HG03280 (cell line): Measurements from ENCODE around the gene IGFN1.
"Not testable (repeated sequence)": the region's sequence is repeated elsewhere in the genome, so short reads cannot be mapped to it uniquely, and the experiment has no call there.

Source experiments
- ATAC-seq: cut with Tn5 transposase; IDR thresholded peaks from one replicate; pipeline ENCODE4 v1.9.1; 2021; ENCODE audit warnings: mild to moderate bottlenecking, moderate library complexity; ENCODE audit not compliant: unreplicated experiment

IGFN1 gene

DNA sequence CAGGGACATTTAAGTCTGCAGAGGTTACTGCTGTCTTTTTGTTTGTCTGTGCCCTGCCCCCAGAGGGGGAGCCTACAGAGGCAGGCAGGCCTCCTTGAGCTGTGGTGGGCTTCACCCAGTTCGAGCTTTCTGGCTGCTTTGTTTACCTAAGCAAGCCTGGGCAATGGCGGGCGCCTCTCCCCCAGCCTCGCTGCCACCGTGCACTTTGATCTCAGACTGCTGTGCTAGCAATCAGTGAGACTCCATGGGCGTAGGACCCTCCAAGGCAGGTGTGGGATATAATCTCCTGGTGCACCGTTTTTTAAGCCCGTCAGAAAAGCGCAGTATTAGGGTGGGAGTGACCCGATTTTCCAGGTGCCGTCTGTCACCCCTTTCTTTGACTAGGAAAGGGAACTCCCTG lies 49.0 kb downstream of the IGFN1 start:
- ATAC-seq = not testable (repeated sequence)

DNA sequence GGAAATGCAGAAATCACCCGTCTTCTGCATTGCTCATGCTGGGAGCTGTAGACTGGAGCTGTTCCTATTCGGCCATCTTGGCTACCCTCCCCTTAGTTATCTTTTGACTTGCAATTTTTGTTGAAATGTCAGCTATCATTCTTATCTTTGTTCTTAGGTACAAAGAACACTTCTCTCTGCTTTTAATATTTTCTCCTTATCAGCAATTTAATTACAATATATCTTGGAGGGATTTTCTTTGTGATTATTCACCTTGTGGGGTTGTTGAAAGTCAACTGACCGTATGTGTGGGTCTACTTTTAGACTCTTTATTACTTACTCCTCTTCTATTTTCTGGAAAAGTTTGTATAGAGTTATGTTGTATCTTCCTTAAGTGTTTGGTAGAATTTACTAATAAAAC lies 49.5 kb downstream of the IGFN1 start:
- no peak for ATAC-seq

DNA sequence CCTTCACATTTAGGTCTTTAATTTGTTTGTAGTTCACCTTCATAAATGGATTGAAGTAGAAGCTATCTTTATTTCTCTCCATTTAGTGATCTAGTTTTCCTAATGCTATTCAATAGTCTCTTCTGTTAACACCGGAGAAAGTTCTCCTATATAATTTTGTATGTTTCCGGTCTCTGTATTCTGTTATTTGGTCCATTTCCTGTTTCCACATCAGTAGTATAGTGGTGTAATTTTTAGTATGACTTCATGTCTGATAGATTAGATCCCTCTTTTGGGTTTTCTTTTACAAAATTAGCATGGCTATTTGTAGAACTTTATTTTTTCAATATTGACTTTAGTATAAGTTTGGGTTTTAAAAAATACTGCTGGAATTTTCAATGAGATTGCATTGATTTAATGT lies 51.1 kb downstream of the IGFN1 start:
- ATAC-seq = no peak

DNA sequence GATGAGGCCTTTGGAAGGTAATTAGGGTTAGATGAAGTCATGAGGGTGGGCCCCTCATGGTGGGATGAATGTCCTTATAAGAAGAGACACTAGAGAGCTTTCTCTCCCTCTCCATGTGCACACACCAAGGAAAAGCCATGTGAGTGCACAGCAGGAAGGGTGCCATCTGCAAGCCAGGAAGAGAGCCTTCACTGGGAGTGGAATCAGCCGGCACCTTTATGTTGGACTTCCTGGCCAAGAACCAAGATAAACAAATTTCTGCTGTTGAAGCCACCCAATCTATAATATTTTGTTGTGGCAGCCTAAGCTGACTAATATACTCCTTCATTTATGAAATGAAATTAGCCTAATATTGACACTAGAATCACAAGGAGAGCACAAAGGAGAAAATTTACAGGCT lies 54.5 kb downstream of the IGFN1 start:
- ATAC-seq = no peak

DNA sequence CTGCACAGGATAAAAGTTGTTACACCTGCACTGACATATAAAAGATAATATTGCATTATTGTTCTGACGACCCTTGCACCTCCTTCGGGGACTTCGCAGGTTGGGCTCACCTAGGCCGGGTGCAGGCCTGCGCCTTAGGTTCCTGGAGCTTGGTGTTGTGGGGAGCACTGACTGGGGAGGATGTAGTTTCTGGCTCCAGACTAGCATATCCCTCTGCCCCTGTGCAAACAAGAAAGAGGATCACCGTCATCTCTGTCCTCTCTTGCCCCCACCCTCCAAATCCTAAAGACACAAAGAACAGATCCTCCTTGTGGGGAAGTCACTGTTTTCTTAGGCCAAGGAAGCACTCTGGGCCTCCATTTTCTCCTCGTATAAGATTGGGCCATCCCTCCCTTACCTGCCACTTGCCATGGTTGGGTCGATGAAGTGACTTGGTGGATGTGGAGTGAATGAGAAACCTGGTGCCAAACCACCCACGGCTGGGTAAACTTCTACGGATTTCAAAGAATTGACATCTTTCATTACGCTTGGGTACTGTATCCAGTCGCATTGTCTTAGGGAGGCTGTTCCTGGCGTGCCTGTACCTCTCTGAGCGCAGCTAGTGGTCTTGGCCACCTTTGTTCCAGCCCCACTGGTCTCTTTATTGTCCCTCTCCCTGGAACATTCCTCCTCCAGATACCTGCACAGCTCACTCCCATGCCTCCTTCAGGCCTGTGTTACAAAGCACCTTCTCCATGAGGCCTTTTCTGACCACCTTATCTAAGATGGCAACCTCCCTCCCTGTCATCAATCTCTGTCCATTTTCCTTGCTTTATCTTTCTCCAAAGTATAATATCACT lies 58.3 kb downstream of the IGFN1 start:
- no peak for ATAC-seq

DNA sequence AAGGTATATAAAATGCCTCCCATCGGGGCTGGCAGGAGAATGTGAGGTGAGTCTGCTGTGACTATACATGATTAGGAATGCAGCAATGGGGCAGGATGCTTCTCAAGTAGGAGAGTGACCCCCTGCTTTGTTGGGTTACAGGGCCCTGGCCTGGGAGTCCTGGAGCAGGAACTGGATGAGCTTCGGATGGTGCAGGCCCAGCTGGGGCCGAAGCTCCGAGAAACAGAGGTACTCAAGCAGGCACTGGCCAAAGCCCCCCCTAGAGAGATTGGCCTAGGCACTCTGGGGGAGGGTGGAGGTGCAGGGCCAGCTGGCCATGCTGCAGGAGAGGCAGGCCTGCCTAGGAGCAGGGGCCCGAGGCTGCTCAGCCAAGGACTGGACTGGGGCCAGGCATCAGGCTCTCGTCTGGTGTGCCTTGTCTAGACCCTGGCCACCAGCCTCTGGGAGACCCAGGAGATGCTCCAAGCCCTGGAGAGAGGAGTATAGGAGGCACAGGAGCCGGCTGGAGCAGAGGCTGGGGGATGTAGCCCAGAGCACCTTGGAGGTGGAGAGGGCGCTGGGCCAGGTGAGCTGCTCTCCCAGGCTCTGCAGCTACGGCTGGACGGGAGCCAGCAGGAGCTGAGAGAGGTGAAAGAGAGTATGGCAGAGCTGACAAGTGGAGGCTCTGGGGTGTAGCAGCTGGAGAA lies 59.8 kb downstream of the IGFN1 start:
- no peak for ATAC-seq

DNA sequence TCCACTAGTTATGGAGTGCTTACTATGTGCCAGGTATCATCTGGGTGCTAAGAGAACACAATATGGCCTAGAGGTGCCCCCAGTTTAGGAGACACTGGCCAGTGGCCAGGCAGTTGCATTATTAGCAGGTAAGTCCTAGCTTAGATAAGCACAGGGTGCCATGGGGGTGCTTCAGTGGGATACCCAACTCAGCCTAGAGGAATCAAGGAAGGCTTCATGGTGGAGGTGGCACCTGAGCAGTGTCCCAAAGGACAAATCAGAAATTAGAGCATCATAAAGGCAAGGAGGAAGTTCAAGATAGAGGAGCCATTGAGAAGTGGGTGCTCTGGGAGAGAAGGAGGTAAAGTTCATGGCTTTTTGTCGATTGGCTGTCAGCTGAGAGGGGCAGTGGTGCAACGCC lies 60.8 kb downstream of the IGFN1 start:
- no peak for ATAC-seq

DNA sequence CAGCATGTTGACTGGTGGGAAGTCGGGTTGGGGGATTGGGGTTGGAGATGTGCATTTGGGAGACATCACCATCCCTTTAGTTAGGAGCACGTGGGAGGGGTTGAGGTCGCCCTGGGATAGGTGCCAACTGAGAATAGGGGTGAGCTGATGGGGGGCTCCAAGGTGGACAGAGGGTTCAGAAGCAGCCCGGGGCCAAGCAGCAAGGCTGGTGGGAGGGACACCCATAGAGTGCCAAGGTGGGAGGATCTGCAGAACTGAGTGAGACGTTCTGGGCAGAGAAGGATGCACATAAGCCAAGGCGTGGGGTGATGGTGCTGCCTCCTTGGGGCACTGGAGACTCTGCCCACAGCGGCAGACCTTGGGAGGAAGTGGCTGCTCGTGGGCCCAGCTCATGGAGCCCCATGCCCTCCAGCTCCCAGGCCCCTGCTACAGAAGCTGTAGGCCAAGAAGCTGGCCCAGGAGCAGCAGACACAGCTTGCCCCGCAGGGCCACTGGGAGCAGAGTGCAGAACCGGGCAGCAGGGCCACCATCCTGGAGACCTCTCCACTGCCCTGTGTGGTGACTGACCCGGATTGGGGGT lies 61.3 kb downstream of the IGFN1 start:
- ATAC-seq = no peak

DNA sequence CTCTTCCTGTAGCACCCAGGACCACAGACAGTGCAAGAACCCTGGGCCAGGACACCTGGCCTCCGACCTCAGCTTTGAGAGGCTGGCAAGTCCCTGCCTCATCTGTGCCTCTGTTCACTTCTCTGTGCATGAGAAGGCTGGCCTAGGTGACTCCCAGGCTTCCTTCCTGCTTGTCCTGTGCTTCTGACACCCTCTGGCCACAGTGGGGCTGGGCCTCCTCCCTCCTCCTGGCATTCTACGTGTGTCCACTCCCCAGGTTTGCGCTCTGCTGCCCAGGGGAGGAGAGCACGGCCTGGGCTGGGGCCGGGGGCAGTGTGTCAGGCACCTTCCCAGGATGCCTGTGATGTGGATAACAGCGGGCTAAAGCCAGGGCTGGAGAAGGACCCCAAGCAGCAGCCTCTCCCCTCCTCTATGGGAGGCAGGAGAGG lies 62.3 kb downstream of the IGFN1 start:
- no peak for ATAC-seq

DNA sequence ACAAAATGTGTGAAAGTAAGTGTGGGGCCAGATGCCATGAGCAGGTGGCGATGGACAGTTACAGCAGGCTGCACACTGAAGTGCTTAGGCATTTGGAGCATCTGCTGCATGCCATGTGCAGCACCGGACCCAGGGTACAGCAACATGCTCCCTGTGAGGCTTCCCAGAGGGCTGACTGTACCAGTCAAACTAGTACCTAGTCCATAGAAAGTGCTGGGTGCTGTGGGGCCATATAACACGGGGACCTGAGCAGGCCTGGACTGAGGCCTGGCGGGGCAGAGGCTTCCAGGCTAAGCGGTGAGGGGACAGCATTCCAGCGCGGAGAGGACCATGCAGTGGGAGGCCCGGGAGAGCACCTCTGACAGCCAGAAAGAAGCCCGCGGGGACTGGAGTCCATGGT lies 62.8 kb downstream of the IGFN1 start:
- ATAC-seq = no peak

DNA sequence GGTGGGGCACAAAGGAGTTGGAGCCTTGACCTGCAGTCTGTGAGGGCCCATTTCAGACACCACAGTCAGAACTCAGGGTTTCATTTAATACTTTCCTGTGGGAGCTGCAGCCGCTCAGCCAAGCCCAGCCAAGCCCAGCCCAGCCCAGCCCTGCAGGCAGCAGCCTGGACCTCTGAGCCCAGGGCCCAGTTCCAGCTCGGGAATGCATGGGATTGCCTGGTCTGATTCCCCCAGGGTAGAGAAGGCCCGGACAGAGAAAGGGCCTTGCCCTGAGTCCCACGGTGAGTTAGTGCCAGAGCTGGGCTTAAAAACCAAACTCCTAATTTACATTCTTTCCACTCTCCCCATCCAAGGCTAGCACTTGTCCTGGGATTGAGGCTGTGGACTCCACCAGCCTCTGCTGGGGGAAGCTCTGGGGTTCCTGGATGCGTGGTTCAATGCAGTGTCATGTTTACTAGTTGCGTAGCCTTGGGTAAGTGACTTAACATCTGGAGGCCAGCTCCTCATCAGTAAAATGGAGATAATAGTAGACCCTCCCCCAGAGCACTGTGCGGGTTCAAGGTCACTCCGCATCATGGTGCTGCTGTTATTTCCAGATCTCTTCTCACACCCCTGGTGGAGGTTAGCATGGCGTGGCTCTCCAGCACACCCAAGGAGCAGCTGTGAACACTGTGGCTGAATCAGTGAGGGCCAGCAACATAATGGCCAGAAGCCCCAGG lies 63.4 kb downstream of the IGFN1 start:
- no peak for ATAC-seq

DNA sequence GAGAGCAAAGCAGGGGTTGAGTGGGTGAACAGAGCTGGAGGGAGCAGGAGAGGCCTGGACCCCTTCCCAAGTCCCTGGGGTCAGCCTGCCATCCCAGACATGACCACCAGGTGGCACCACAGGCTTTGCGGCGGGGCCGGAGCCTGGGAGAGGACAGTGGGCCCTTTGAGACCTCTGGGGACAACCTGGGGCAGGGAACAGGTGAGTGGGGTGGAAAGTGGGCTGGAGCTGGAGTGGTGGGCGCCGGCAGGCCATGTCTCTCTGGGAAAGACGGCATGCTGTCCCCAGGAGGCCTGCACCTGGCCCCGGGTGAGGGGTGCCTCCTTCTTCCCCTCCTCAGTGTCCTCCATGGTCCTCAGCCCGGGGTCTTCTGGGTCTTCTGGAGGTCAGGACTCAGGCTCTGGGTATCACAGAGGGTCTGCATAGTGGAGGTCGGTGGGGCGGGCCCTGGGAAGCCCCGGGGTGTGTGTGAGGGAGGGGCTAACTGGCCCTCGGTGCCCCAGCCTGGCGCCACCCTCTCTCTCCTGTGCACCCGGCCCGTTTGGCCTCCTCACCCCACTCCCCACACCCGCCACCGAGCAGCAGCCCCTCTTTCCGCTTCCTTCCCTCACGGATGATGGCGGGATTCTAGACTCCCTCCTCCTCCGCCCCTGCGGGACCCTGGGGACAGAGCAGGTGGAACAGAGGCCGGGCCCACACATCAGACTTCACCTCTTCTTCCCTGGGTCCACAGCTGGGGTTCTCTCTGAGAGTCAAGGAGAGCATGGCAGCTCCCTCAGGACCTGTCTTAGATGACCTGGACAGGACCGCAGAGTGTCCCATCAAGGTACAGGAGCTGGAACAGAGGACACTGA lies 64.2 kb downstream of the IGFN1 start:
- no peak for ATAC-seq

DNA sequence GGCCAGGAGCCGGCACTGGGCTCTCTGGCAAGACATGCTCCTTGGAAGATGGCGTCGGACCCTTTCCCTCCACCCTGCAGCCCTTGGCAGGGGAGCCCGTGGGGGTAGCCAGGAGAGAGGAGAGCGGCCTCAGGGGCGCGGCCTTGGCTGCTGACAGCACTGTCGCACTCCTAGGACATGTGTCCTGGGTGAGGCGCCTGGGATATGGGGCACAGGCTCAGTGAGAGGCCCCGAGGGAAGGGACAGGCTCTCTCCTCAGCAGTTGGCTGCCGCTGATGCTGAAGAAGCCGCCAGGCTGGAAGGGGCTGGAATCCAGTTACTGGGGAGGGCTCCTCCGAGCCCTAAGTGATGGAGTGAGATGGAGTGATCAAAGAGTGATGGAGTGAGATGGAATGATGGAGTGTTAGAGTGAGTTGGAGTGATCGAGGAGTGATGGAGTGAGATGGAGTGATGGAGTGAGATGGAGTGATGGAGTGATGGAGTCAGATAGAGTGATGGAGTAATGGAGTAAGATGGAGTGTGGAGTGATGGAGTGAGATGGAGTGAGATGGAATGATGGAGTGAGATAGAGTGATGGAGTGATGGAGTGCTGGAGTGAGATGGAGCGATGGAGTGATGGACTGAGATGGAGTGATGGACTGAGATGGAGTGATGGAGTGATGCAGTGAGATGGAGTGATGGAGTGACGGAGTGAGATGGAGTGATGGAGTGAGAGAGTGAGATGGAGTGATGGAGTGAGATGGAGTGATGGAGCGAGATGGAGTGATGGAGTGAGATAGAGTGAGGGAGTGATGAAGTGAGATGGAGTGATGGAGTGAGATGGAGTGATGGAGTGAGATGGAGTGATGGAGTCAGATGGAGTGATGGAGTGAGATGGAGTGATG lies 65.1 kb downstream of the IGFN1 start:
- ATAC-seq = no peak

DNA sequence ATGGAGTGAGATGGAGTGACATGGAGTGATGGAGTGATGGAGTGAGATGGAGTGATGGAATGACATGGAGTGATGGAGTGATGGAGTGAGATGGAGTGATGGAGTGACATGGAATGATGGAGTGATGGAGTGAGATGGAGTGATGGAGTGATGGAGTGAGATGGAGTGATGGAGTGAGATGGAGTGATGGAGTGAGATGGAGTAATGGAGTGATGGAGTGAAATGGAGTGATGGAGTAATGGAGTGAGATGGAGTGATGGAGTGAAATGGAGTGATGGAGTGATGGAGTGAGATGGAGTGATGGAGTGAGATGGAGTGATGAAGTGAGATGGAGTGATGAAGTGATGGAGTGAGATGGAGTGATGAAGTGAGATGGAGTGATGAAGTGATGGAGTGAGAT lies 67.5 kb downstream of the IGFN1 start:
- not testable (repeated sequence) for ATAC-seq

DNA sequence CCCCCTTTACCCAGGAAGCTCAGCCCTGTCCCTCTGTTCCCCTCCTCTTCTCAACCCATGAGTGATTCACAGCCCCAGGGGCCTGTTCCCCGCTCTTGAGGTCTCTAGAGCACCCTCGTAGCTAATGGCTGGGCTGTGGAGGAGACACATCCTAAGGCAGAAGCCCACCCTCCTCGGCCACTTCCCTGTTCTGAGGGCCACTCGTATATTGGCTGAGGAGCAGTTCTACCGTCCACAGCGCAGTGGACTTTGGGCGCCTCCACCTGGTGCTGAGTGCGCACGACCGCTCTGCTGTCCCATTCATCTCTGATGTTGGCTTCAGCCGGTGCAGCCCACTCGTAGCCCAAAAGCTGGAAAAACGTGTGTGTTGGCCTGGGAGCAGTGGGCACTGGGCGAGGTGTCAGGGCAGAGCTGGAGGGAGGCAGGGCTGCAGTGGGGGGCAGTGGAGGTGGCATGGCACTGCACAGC lies 68.2 kb downstream of the IGFN1 start:
- no peak for ATAC-seq

DNA sequence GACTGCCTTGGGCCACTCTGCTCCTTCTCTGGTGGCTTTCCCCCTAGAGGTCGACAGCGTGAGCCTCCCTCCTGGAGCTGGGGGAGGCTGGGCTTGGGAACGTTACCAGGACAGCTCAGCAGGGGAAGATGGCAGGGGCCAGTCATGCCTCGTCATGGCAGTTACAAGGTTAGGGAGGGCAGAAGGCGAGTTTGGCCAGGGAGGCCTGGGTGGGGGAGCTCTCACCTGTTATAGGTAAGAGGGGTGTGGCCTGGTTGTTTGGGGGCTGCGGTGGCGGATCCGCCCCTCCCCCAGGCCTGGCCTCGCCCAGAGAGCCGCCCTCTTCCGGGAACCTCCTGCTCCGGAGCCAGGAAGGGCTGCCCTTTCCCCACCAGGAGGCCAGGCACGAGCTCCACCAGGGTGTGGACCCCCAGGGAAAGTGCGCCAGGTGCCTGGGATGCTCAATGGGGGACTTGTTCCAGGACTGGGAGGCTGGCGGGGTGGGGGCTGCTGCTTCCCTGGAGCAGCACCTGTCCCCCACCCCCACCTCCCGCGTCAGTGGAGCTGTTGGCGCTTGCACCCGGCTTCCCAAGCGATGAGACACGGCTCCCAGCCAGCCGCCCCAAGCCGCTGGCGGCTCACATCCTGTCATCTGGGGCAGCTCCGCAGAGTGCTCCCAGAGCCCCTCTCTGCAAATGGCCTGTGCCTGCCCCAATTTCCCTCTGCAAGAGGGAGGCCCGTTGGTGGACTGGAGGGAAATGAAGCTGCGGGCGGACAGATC lies 69.0 kb downstream of the IGFN1 start:
- ATAC-seq = no peak

DNA sequence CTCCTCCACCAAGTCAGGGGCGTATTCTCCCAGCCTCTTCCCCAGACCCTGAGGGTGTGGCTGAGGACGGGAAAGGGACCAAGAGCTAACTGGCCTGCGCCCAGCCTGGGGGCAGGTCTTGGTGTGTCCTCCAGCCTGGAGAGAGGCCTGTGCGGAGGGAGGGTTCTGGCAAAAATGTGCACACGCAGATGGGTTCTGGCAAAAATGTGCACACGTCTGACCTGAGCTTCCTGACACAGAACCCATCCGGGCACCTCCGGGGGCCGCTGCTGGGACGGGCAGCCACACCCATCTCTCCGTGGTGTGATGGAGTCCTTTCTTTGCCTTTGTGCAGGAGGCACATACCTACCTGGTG lies 69.6 kb downstream of the IGFN1 start:
- ATAC-seq = no peak

DNA sequence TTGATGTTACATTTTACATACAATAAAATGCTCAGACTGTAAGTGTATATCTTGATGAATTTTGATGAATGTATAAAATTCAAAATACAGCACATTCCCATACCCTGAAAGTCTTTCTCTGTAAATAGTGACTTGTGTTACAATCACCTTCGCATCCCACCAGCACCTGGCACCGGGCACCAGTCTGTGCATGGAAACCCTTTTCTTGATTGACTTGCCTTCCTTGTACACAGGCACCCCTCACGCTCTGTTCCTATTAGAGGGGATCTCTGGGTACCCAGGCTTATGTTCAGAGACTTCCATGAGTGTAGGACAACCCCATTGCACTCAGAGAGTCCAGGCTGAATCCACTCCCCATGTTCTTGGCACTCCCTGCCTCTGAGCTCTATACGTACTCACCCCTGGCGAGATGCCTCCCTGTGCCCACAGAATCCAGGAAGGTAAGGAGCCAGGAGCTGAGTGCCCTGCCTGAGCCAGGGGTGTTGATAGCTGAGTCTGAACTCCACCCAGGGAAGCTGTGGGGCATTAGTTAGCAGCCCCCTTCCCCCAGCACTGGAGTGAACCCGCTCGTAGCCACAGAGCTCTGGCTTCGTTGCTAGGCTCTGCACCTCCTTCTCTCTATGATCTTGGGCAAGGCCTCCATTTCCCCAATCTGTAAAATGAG lies 70.2 kb downstream of the IGFN1 start:
- ATAC-seq = no peak
